HepG2 (cell line): ENCODE results near the gene FAM199X. TPM values are rescaled to one million over a fixed set of nuclear protein-coding genes. Genes with fewer than 3 reads are reported as not detected.

ENCODE experiments used
- GATAD1 ChIP-seq: IDR thresholded peaks from 2 replicates; pipeline ENCODE4 v1.6.1; 2016; ENCODE audit warnings: missing genetic modification reagents, missing compliant biosample characterization
- KMT2A ChIP-seq: sonication (generic); formaldehyde crosslinking; IDR thresholded peaks from 2 replicates; pipeline ENCODE4 v1.4.0; 2020; ENCODE audit warnings: missing genetic modification reagents
- MAFF ChIP-seq: IDR thresholded peaks from 2 replicates; pipeline ENCODE4 v1.6.1; 2011; ENCODE audit warnings: low read depth, low read length, improper control_type of control experiment
- NONO ChIP-seq, 2 experiments: fragments of 450-650 bp in 1 of 2; sonication (generic) in 1 of 2; formaldehyde crosslinking in 1 of 2; IDR thresholded peaks in 1 of 2; conservative IDR thresholded peaks in 1 of 2; 2 replicates each; pipeline versions ENCODE4 v1.6.1 to v1.8.0; 2017 to 2022; ENCODE audit warnings: mild to moderate bottlenecking in 1 of 2, missing genetic modification reagents in 1 of 2, moderate library complexity in 1 of 2
- NR2F1 ChIP-seq, 2 experiments: fragments of 450-650 bp in 1 of 2; formaldehyde crosslinking in 1 of 2; IDR thresholded peaks; 2 replicates each; pipeline versions ENCODE4 v1.5.0 to v1.6.1; 2016 to 2020; ENCODE audit warnings: mild to moderate bottlenecking in 1 of 2, missing compliant biosample characterization in 1 of 2, missing genetic modification reagents in 1 of 2, moderate library complexity in 1 of 2
- PAF1 ChIP-seq: IDR thresholded peaks from 2 replicates; pipeline ENCODE4 v1.6.1; 2016; ENCODE audit warnings: missing genetic modification reagents, missing compliant biosample characterization
- POLR2A ChIP-seq, 2 experiments: IDR thresholded peaks; 2 replicates each; pipeline ENCODE4 v1.6.1; 2011; ENCODE audit warnings: low read depth in 2 of 2, low read length in 2 of 2, mild to moderate bottlenecking in 1 of 2, moderate library complexity in 1 of 2; ENCODE audit not compliant: insufficient read depth in 1 of 2
- POLR2AphosphoS5 ChIP-seq: IDR thresholded peaks from 2 replicates; pipeline ENCODE4 v1.6.1; 2012; ENCODE audit warnings: low read depth, low read length
- SRSF4 ChIP-seq: fragments of 200-400 bp; formaldehyde crosslinking; IDR thresholded peaks from one replicate; pipeline ENCODE4 v1.6.1; 2018; ENCODE audit warnings: mild to moderate bottlenecking, low read depth, low read length, moderate library complexity; ENCODE audit not compliant: poor library complexity, severe bottlenecking
- TMF1 ChIP-seq: sonication (generic); formaldehyde crosslinking; IDR thresholded peaks from 2 replicates; pipeline ENCODE4 v1.8.1; 2022; ENCODE audit warnings: low read depth, missing genetic modification reagents
- ZNF343 ChIP-seq: sonication (generic); formaldehyde crosslinking; IDR thresholded peaks from 2 replicates; pipeline ENCODE4 v1.4.0; 2020; ENCODE audit warnings: mild to moderate bottlenecking, missing genetic modification reagents
- ZNF605 ChIP-seq: sonication (generic); formaldehyde crosslinking; IDR thresholded peaks from 2 replicates; pipeline ENCODE4 v1.8.0; 2022; ENCODE audit warnings: mild to moderate bottlenecking, missing genetic modification reagents
- ZNF709 ChIP-seq: sonication (generic); formaldehyde crosslinking; IDR thresholded peaks from 2 replicates; pipeline ENCODE4 v1.5.0; 2020; ENCODE audit warnings: mild to moderate bottlenecking, missing genetic modification reagents
- ZNF713 ChIP-seq: sonication (generic); formaldehyde crosslinking; IDR thresholded peaks from 2 replicates; pipeline ENCODE4 v1.4.0; 2020; ENCODE audit warnings: mild to moderate bottlenecking, missing genetic modification reagents
- polyA plus RNA-seq, 8 experiments: library from polyadenylated mRNA; depleted of rRNA in 3 of 8; stranded (reverse) in 7 of 8; unstranded in 1 of 8; fragments of >200 nt; fragmentation: Illumina TruSeq in 4 of 8; extraction: Trizol in 4 of 8; gene quantifications; 2 replicates each; pipeline versions ENCODE4 v1.2.1 to v1.2.3, GENCODE V29; 2011 to 2016; ENCODE audit warnings: low read depth in 4 of 8, missing spikeins in 1 of 8, mixed read lengths in 1 of 8; ENCODE audit not compliant: insufficient read depth in 1 of 8
- total RNA-seq, 5 experiments: library from RNA; depleted of rRNA; stranded (reverse); fragments of >200 nt; fragmentation: Illumina TruSeq; extraction: Trizol; gene quantifications; 2 replicates each; pipeline ENCODE4 v1.2.3, GENCODE V29; 2016; ENCODE audit warnings: low read depth in 1 of 5
- TF ChIP-seq, protein P1 (sequence below): sonication (generic); formaldehyde crosslinking; IDR thresholded peaks from 2 replicates; pipeline ENCODE4 v1.5.0; 2020; ENCODE audit warnings: mild to moderate bottlenecking, missing genetic modification reagents, borderline replicate concordance
- TF ChIP-seq, protein P2 (sequence below): sonication (generic); formaldehyde crosslinking; IDR thresholded peaks from 2 replicates; pipeline ENCODE4 v1.9.0; 2022; ENCODE audit warnings: low read depth, missing genetic modification reagents
- TF ChIP-seq, protein P3 (sequence below): sonication (generic); formaldehyde crosslinking; IDR thresholded peaks from 2 replicates; pipeline ENCODE4 v1.4.0; 2020; ENCODE audit warnings: low read depth, mild to moderate bottlenecking, missing genetic modification reagents
- TF ChIP-seq, protein P4 (sequence below): sonication (generic); IDR thresholded peaks from 2 replicates; pipeline ENCODE4 v1.6.1; 2016; ENCODE audit warnings: low read depth, borderline replicate concordance

FAM199X gene
- total and polyA plus RNA-seq, 2 of the 13 experiments (the other 11 are each of a cell fraction or from before 2014, with no cell fraction given) = 5.1 to 18.0 TPM

DNA sequence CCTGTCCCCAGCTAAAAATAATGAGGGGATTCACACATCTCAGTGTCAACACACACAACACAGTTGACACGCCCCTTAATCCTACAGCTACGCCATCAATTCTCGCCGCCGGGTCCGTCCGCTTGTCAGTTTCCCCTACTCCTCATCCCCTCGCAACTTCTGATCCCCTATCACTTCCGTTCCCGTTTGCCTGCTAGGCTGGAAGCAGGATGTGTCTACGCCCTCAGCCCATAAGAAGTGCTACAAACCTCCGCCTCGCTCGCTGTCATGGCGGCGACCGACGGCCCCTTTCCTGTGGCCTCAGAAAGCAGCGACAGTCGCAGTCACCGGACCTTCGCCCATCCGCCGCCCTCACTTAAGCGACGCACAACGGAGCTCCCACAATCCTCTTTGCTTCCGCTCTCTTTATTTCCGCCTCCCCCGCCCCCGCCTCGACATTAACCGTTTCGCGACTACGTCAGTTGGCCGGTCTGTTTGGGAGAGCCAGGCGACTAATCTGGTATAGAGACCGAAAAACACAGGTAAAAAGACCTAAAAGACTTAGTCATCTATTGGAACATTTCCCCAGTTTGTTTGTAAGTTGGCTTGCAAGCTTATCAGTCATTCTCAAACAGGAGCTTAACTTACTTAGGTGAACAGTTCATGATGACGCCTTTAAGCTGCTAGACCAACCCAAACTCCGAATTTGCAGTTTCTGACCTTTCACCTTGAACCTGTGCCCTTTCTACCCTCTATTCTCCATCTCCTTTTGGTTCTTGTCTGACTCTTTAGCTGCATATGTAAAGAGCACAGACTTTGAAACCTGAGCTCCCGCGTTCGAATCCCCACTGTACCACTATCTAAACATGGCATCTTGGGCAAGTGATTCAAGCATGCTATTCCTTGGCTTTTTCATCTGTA is 9.4 kb upstream of the FAM199X start, which contains the start of gene SLC25A53 (continued):
- TF ChIP-seq KMT2A (0 out of 2 replicates have a peak, but pooled peaks have one; percentile 36), PAF1 (no peak), ZNF709 (CRISPR knock-in tag) (peak; percentile 58; the same call in 1 of the 2 replicates), POLR2A (IDR thresholded peaks at IDR 0.05; ENCODE audit: insufficient read depth in 1 of 2, low read depth in 2 of 2, low read length in 2 of 2) (peak; percentile 61 to 64), TMF1 (CRISPR knock-in tag) (no peak), ZNF713 (CRISPR knock-in tag) (no peak), ZNF343 (CRISPR knock-in tag) (no peak), NONO (IDR thresholded peaks at IDR 0.05) (no peak), NONO (CRISPR knock-in tag; conservative IDR thresholded peaks at IDR 0.05) (peak; percentile 64; the same call in 1 of the 2 replicates), POLR2AphosphoS5 (peak; percentile 43; the same call in 1 of the 2 replicates), MAFF (no peak), GATAD1 (CRISPR knock-in tag) (peak; percentile 97), ZNF605 (CRISPR knock-in tag) (no peak), NR2F1 (CRISPR knock-in tag; IDR thresholded peaks at IDR 0.05) (peak in 1 of 2 experiments; percentile 24; a peak in 1 of 4 replicates), SRSF4 (no peak)
- TF ChIP-seq, protein P1, sequence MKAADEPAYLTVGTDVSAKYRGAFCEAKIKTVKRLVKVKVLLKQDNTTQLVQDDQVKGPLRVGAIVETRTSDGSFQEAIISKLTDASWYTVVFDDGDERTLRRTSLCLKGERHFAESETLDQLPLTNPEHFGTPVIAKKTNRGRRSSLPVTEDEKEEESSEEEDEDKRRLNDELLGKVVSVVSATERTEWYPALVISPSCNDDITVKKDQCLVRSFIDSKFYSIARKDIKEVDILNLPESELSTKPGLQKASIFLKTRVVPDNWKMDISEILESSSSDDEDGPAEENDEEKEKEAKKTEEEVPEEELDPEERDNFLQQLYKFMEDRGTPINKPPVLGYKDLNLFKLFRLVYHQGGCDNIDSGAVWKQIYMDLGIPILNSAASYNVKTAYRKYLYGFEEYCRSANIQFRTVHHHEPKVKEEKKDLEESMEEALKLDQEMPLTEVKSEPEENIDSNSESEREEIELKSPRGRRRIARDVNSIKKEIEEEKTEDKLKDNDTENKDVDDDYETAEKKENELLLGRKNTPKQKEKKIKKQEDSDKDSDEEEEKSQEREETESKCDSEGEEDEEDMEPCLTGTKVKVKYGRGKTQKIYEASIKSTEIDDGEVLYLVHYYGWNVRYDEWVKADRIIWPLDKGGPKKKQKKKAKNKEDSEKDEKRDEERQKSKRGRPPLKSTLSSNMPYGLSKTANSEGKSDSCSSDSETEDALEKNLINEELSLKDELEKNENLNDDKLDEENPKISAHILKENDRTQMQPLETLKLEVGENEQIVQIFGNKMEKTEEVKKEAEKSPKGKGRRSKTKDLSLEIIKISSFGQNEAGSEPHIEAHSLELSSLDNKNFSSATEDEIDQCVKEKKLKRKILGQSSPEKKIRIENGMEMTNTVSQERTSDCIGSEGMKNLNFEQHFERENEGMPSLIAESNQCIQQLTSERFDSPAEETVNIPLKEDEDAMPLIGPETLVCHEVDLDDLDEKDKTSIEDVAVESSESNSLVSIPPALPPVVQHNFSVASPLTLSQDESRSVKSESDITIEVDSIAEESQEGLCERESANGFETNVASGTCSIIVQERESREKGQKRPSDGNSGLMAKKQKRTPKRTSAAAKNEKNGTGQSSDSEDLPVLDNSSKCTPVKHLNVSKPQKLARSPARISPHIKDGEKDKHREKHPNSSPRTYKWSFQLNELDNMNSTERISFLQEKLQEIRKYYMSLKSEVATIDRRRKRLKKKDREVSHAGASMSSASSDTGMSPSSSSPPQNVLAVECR (CRISPR knock-in tag) = peak; percentile 83; the same call in 1 of the 2 replicates
- TF ChIP-seq, protein P2, sequence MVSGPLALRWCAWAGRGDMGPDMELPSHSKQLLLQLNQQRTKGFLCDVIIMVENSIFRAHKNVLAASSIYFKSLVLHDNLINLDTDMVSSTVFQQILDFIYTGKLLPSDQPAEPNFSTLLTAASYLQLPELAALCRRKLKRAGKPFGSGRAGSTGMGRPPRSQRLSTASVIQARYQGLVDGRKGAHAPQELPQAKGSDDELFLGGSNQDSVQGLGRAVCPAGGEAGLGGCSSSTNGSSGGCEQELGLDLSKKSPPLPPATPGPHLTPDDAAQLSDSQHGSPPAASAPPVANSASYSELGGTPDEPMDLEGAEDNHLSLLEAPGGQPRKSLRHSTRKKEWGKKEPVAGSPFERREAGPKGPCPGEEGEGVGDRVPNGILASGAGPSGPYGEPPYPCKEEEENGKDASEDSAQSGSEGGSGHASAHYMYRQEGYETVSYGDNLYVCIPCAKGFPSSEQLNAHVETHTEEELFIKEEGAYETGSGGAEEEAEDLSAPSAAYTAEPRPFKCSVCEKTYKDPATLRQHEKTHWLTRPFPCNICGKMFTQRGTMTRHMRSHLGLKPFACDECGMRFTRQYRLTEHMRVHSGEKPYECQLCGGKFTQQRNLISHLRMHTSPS (CRISPR knock-in tag) = no peak
- TF ChIP-seq, protein P3, sequence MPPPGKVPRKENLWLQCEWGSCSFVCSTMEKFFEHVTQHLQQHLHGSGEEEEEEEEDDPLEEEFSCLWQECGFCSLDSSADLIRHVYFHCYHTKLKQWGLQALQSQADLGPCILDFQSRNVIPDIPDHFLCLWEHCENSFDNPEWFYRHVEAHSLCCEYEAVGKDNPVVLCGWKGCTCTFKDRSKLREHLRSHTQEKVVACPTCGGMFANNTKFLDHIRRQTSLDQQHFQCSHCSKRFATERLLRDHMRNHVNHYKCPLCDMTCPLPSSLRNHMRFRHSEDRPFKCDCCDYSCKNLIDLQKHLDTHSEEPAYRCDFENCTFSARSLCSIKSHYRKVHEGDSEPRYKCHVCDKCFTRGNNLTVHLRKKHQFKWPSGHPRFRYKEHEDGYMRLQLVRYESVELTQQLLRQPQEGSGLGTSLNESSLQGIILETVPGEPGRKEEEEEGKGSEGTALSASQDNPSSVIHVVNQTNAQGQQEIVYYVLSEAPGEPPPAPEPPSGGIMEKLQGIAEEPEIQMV (CRISPR knock-in tag) = 0 out of 2 replicates have a peak, but pooled peaks have one; percentile 43
- TF ChIP-seq, protein P4, sequence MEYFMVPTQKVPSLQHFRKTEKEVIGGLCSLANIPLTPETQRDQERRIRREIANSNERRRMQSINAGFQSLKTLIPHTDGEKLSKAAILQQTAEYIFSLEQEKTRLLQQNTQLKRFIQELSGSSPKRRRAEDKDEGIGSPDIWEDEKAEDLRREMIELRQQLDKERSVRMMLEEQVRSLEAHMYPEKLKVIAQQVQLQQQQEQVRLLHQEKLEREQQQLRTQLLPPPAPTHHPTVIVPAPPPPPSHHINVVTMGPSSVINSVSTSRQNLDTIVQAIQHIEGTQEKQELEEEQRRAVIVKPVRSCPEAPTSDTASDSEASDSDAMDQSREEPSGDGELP = no peak; the same call in 1 of the 2 replicates
